Heart right ventricle (tissue), 16 donors: ENCODE data around the gene EDNRB. TPM values are rescaled to one million over a fixed set of nuclear protein-coding genes. Genes with fewer than 3 reads are reported as not detected.

Experiments used
- ATAC-seq, 8 donors: fragments of 200-7000 bp; cut with Tn5 transposase; one replicate each; pipeline ENCODE4 v1.9.1; 2020; ENCODE audit warnings: mild to moderate bottlenecking in 8 of 8, moderate library complexity in 8 of 8, moderate number of reproducible peaks in 1 of 8
- DNase-seq, 2 donors: peaks; one replicate each; pipeline ENCODE4 v3.0.0-alpha.2; 2020
- H3K27ac ChIP-seq, 10 donors: fragments of 200-600 bp; sonication (generic) in 2 of 10; one replicate each; pipeline versions ENCODE4 v1.5.0 to v1.8.0; 2020 to 2022; ENCODE audit warnings: mild to moderate bottlenecking in 3 of 10
- H3K27me3 ChIP-seq, 7 donors: fragments of 200-600 bp; one replicate each; pipeline ENCODE4 v1.8.0; 2021 to 2022; ENCODE audit warnings: mild to moderate bottlenecking in 2 of 7
- H3K36me3 ChIP-seq, 9 donors: fragments of 200-600 bp; sonication (generic) in 1 of 9; one replicate each; pipeline versions ENCODE4 v1.5.0 to v1.8.0; 2020 to 2022; ENCODE audit warnings: mild to moderate bottlenecking in 2 of 9
- H3K4me1 ChIP-seq, 9 donors: fragments of 200-600 bp; sonication (generic) in 1 of 9; one replicate each; pipeline versions ENCODE4 v1.5.0 to v1.8.0; 2020 to 2022; ENCODE audit warnings: mild to moderate bottlenecking in 4 of 9
- H3K4me3 ChIP-seq, 10 donors: fragments of 200-600 bp; sonication (generic) in 2 of 10; one replicate each; pipeline versions ENCODE4 v1.5.0 to v1.8.0; 2020 to 2022; ENCODE audit warnings: mild to moderate bottlenecking in 7 of 10, moderate library complexity in 2 of 10
- H3K9me3 ChIP-seq, 11 donors: fragments of 200-600 bp in 10 of 11; sonication (generic) in 2 of 11; one replicate each; pipeline versions ENCODE4 v1.5.0 to v1.8.0; 2013 to 2022; ENCODE audit warnings: mild to moderate bottlenecking in 2 of 11, control low read depth in 1 of 11, moderate library complexity in 1 of 11
- WGBS, 2 donors: extraction: QIAGEN DNeasy Blood & Tissue Kit; methylation state at CpG; one replicate each; pipeline ENCODE4 v1.1.7; 2013; ENCODE audit warnings: inconsistent platforms in 1 of 2; 5-methylcytosine and 5-hydroxymethylcytosine counted together
- intact Hi-C, 10 donors: fragments of 100-400 bp; cut with DNase I; formaldehyde crosslinking; loops; one replicate each; pipeline versions ENCODE4 v1.11.1 to v1.14.2; 2022
- long read RNA-seq, 3 donors: library from polyadenylated mRNA; unstranded; transcript quantifications; one replicate each; pipeline ENCODE4 v2.0.0, GENCODE V29; 2020 to 2021
- polyA plus RNA-seq, 2 donors: library from polyadenylated mRNA; stranded (reverse); fragments of 200-250 nt; gene quantifications; one replicate each; pipeline ENCODE4 v1.2.3, GENCODE V29; 2013
- total RNA-seq, 10 donors: library from RNA; stranded (reverse); fragmentation: NEBNext Ultra II Directional in 3 of 10; extraction: Animal tissue kit (Norgen Biotek cat#: 25700) in 3 of 10; gene quantifications; one replicate each; pipeline versions ENCODE4 v1.2.1 to v1.2.4, GENCODE V29; 2021 to 2023
- TF ChIP-seq, protein P1 (sequence below), 9 donors: fragments of 200-600 bp; sonication (generic) in 2 of 9; IDR thresholded peaks; one replicate each; pipeline versions ENCODE4 v1.5.0 to v1.8.0; 2021 to 2022; ENCODE audit warnings: antibody characterized with exemption in 9 of 9, mild to moderate bottlenecking in 5 of 9, moderate library complexity in 1 of 9
- donor health status: Arrhythmogenic right ventricular cardiomyopathy.
- donor health status: ischemic (EF 13 %, LVEDD 7.1; RV severe dilation, severe dysfunction).
- donor health status: healthy with polysubstance abuse.
- donor health status: DM: no; HTN: yes; CAD: no.
- donor health status: DM: no; HTN: no; CAD: no.
- donor health status: ischemic (EF 25% LVEDD 6.9; RV normal size, moderate dysfunction).
- donor health status: ischemic (EF 25% LVEDD 5.7; RV mildly dilated, moderate dysfunction).
- donor health status: healthy.
- donor health status: DM: yes; HTN: yes; CAD: no.
- donor health status: Ischemic cardiomyopathy.
- donor health status: ischemic (EF 35%, LVEDD 5.7; RV mildly dilated, moderate dysfunction).
- donor health status: nonischemic (EF 11% LVEDD 7.7; RV severe dilation, severe dysfunction).
- donor health status: DM: yes; HTN: yes; CAD: no.
- donor health status: PGD.
- donor health status: ischemic (EF 29% LVEDD 5.4; RV normal size, mild dysfunction).
- donor health status: nonischemic (EF 23%, LVEDD 6.1; RV moderate dilation, normal function).

The EDNRB gene
- 10 to 100 TPM in 9 of 10 donors, 1 to 10 TPM in 1; 9.3 to 61.9 (median 19.6) TPM for total RNA-seq
- polyA plus RNA-seq, result 10 to 100 TPM; 20.0 to 29.8 TPM
- long read RNA-seq, donor 1, full-length matches to known transcripts, result 33 of 39 reads
- long read RNA-seq, donor 1, partial matches to known transcripts, result 4 of 39 reads
- long read RNA-seq, donor 1, other reads (novel, unspliced or antisense), result 2 of 39 reads
- long read RNA-seq, donor 2, full-length matches to known transcripts, result 13 of 13 reads
- long read RNA-seq, donor 2, partial matches to known transcripts, result 0 of 13 reads
- long read RNA-seq, donor 2, other reads (novel, unspliced or antisense), result 0 of 13 reads
- long read RNA-seq, donor 3, full-length matches to known transcripts, result 64 of 85 reads
- long read RNA-seq, donor 3, partial matches to known transcripts, result 4 of 85 reads
- long read RNA-seq, donor 3, other reads (novel, unspliced or antisense), result 17 of 85 reads

DNA sequence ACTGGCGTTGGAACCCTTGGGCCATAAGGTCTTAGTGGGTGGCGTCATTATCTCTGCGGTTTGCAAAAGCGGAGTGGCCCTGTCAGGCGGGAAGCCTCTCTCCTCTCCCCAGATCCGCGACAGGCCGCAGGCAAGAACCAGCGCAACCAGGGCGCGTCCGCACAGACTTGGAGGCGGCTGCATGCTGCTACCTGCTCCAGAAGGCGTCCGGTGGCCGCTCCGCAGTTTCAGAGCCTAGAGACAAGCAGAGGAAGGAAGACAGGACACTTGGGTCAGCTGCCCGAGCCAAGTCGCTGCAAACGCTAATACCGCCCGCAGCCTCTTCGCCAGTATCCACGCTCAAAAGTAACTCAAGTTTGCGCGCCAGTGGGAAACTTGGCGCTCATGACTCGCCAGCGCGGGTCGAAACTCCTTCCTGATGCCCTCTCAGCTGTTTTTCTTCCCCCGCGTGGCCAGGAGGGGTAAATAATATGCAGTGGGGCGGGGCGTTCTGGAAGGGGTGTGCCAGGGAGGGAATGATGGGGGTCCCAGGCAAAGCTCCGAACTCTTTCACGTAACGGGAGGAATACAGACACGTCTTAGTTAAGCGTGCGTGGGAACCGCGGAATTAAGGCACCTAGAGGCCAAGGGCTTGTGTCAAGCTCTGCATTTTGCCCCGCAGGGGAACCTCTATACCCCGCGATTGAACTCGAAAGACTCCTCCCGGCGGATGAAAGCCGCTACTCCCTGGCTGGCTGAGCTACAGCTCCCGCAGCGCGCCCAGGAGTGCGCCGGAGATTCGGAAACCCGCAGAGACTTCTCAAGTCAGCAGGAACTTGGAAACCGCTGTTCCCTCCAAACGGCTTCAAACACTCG is at the start of gene EDNRB:
TSS of gene EDNRB (minus strand) at position 441 of the 855 bp plus-strand sequence. CDS start at position 183, 258 bp downstream.
- intact Hi-C loops, result loop anchor here in 4 of 10 donors (2.0 to 10.0 kb wide), 5 partner anchors 64 to 186 kb away; no protein-coding TSS in a partner anchor
- H3K27me3 ChIP-seq, result peaks cover 0 to 31% (median 0%) of the 10 kb centered on the region in 7 donors
- TF ChIP-seq, protein P1, sequence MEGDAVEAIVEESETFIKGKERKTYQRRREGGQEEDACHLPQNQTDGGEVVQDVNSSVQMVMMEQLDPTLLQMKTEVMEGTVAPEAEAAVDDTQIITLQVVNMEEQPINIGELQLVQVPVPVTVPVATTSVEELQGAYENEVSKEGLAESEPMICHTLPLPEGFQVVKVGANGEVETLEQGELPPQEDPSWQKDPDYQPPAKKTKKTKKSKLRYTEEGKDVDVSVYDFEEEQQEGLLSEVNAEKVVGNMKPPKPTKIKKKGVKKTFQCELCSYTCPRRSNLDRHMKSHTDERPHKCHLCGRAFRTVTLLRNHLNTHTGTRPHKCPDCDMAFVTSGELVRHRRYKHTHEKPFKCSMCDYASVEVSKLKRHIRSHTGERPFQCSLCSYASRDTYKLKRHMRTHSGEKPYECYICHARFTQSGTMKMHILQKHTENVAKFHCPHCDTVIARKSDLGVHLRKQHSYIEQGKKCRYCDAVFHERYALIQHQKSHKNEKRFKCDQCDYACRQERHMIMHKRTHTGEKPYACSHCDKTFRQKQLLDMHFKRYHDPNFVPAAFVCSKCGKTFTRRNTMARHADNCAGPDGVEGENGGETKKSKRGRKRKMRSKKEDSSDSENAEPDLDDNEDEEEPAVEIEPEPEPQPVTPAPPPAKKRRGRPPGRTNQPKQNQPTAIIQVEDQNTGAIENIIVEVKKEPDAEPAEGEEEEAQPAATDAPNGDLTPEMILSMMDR (IDR thresholded peaks at IDR 0.05), result peak in 5 of 9 donors; percentile 12 to 36 (median 18)
- H3K4me3 ChIP-seq, result peak within 1 kb of the TSS; percentile 37 to 75 (median 68)
- ATAC-seq, result peak; percentile 63 to 84 (median 74)
- peaks cover 0 to 24% (median 6%) of the 10 kb centered on the region in 9 donors for H3K4me1 ChIP-seq
- no peaks in the 10 kb centered on the region for H3K9me3 ChIP-seq
- peak; percentile 56 to 72 for DNase-seq
- no peaks in the 10 kb centered on the region for H3K36me3 ChIP-seq
- peak within 1 kb of the TSS; percentile 60 to 87 (median 79) for H3K27ac ChIP-seq
- 1% methylated on average over 59 to 60 of the region's 60 CpGs for WGBS, 2 donors

DNA sequence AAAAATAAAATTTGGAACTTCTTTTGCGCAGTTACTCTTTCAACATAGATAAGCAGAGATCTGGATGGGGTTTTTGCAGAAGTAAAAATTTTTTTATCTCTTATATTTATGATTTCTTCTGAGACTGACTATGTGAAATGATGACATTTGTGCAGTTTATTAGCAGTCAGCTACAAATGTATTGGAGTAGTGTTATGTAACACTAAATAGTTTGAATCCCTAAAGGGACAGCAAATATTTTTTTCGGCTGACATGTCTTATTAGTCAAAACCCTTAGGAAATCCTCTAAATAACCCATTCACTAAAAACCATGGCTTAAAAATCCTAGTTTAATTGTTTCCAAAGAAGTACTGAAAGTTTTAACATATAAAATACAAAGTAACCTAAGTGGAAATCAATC is 48.0 kb upstream of the EDNRB start:
- TF ChIP-seq, protein P1 (IDR thresholded peaks at IDR 0.05), result no peak
- peak overlapping the region in 1 of 10 donors; percentile 50 for H3K27ac ChIP-seq
- DNase-seq, result no peak
- H3K36me3 ChIP-seq, result no peaks in the 10 kb centered on the region
- ATAC-seq, result peak in 5 of 8 donors; percentile 46 to 73 (median 53)
- 70 to 71% methylated on average over 2 of the region's 2 CpGs for WGBS, 2 donors
- intact Hi-C loops, result no loop called here
- peaks cover 0 to 10% (median 0%) of the 10 kb centered on the region in 11 donors for H3K9me3 ChIP-seq
- H3K27me3 ChIP-seq, result no peaks in the 10 kb centered on the region
- no peak overlapping the region for H3K4me3 ChIP-seq
- no peaks in the 10 kb centered on the region for H3K4me1 ChIP-seq

DNA sequence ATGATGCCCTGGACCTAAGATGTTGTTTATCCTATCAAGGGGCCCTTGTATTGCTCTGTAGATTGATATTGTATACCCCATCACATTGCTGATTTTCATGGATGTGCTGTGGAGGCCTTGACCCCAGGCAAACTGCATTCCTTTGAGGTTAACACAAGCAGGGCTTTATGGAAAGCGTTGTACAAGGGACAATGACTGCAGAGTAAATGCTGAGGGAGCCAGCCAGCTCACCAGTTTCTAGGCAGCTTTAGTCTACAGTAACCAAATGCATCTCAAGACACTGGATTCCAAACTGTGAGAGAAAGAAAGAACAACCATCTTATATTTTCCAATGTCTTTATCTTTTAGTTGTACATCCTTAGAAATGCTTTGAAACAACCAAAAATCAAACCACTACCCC is 34.1 kb upstream of the EDNRB start:
- Histone ChIP-seq H3K4me1 (no peaks in the 10 kb centered on the region), H3K27me3 (no peaks in the 10 kb centered on the region), H3K4me3 (no peak overlapping the region), H3K27ac (no peak overlapping the region), H3K36me3 (no peaks in the 10 kb centered on the region), H3K9me3 (peaks cover 0 to 13% (median 0%) of the 10 kb centered on the region in 11 donors)
- DNase-seq (no peak), ATAC-seq (no peak)
- WGBS, 2 donors, result 74 to 77% methylated on average over 1 of the region's 1 CpG
- intact Hi-C loops, result loop anchor here in 1 of 10 donors (5.0 kb wide), 1 partner anchor 35 kb away; no protein-coding TSS in a partner anchor
- TF ChIP-seq, protein P1 (IDR thresholded peaks at IDR 0.05), result no peak

DNA sequence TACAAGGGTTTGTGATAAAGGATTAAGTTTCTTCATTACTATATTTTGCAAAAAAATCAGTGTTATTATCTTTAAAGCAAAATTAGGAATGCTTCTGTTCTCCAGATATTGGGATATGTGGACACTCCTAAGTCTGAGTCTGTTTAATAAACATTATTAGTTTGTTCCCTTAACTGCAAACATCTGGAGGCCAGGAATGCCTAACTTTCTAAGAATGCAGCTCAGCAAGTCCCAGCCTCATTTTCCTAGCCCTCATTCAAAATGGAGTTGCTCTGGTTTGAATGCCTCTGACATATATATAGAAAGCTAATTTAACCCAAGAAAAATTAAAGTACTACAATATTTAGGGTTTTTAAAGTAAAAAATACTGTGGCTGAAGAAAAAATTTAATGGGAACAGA is 33.6 kb upstream of the EDNRB start:
- Histone ChIP-seq H3K27me3 (no peaks in the 10 kb centered on the region), H3K27ac (no peak overlapping the region), H3K4me1 (no peaks in the 10 kb centered on the region), H3K9me3 (peaks cover 0 to 13% (median 0%) of the 10 kb centered on the region in 11 donors), H3K4me3 (no peak overlapping the region), H3K36me3 (no peaks in the 10 kb centered on the region)
- no peak for DNase-seq
- intact Hi-C loops, result loop anchor here in 1 of 10 donors (5.0 kb wide), 1 partner anchor 35 kb away; no protein-coding TSS in a partner anchor
- TF ChIP-seq, protein P1 (IDR thresholded peaks at IDR 0.05), result no peak
- ATAC-seq, result no peak
